Activated T-cell treated with anti-CD3 and anti-CD28 coated beads, Interleukin-2, amount 50 U/mL, for 4 hours (primary cell): Measurements from ENCODE around the gene TMEM50A. TPM values are rescaled to one million over a fixed set of nuclear protein-coding genes. Genes with fewer than 3 reads are reported as not detected.
"Not testable (repeated sequence)": the region's sequence is repeated elsewhere in the genome, so short reads cannot be mapped to it uniquely, and the experiment has no call there.

ENCODE experiments used
- ATAC-seq, 2 donors: fragments of 200-7000 bp; cut with Tn5 transposase; one replicate each; pipeline ENCODE4 v1.10.0; 2021
- DNase-seq: peaks from one replicate; pipeline ENCODE4 v3.0.0-alpha.2; 2020
- H3K27me3 Mint-ChIP-seq: one replicate; pipeline ENCODE4 v1.8.0; 2021; ENCODE audit warnings: low read depth, mixed read lengths
- H3K36me3 Mint-ChIP-seq: one replicate; pipeline ENCODE4 v1.8.0; 2022; ENCODE audit warnings: mixed read lengths; ENCODE audit not compliant: insufficient read depth
- H3K4me1 Mint-ChIP-seq: one replicate; pipeline ENCODE4 v1.8.0; 2021; ENCODE audit warnings: low read depth, mixed read lengths
- H3K4me3 Mint-ChIP-seq: one replicate; pipeline ENCODE4 v1.8.0; 2021; ENCODE audit warnings: mild to moderate bottlenecking, moderate library complexity, mixed read lengths
- H3K9me3 Mint-ChIP-seq: one replicate; pipeline ENCODE4 v1.8.0; 2021; ENCODE audit warnings: mixed read lengths
- total RNA-seq, 3 donors: library from RNA; stranded (reverse); gene quantifications; one replicate each; pipeline ENCODE4 v1.2.1, GENCODE V29; 2021

Gene TMEM50A
- total RNA-seq, 3 donors from 2014 or later: 82.5 to 92.9 (median 90.5) TPM

GRCh38 chr1:25388691-25389090 is 50.6 kb downstream of the TMEM50A start:
- H3K4me3 Mint-ChIP-seq, ATAC-seq, H3K36me3 Mint-ChIP-seq, H3K4me1 Mint-ChIP-seq, DNase-seq, H3K27me3 Mint-ChIP-seq, H3K9me3 Mint-ChIP-seq: not testable (repeated sequence)

GRCh38 chr1:25389721-25390120 is 51.6 kb downstream of the TMEM50A start:
- H3K9me3 Mint-ChIP-seq, DNase-seq, H3K27me3 Mint-ChIP-seq, H3K36me3 Mint-ChIP-seq, H3K4me3 Mint-ChIP-seq, ATAC-seq, H3K4me1 Mint-ChIP-seq: not testable (repeated sequence)

- Mint-ChIP-seq H3K36me3 (no peaks in the 10 kb centered on the region), H3K4me1 (no peaks in the 10 kb centered on the region), H3K27me3 (peaks cover 6% of the 10 kb centered on the region), H3K4me3 (no peak overlapping the region), H3K9me3 (no peaks in the 10 kb centered on the region)
- DNase-seq (no peak), ATAC-seq (no peak)
Measured at GRCh38 chr1:25392841-25393240, 54.7 kb downstream of the TMEM50A start.

GRCh38 chr1:25397549-25397948 is 59.4 kb downstream of the TMEM50A start:
- not testable (repeated sequence) for H3K4me3 Mint-ChIP-seq, DNase-seq, H3K27me3 Mint-ChIP-seq, ATAC-seq, H3K4me1 Mint-ChIP-seq, H3K36me3 Mint-ChIP-seq, H3K9me3 Mint-ChIP-seq

GRCh38 chr1:25398079-25398478 is 59.9 kb downstream of the TMEM50A start:
- not testable (repeated sequence) for H3K9me3 Mint-ChIP-seq, H3K36me3 Mint-ChIP-seq, H3K4me1 Mint-ChIP-seq, H3K4me3 Mint-ChIP-seq, ATAC-seq, DNase-seq, H3K27me3 Mint-ChIP-seq

- H3K4me1 Mint-ChIP-seq, DNase-seq, H3K4me3 Mint-ChIP-seq, H3K9me3 Mint-ChIP-seq, H3K36me3 Mint-ChIP-seq, H3K27me3 Mint-ChIP-seq: not testable (repeated sequence)
- peak; percentile 61 to 72 for ATAC-seq
Measured at GRCh38 chr1:25402947-25403803, 65.0 kb downstream of the TMEM50A start.

GRCh38 chr1:25405731-25406305 is 67.7 kb downstream of the TMEM50A start:
- not testable (repeated sequence) for DNase-seq, H3K36me3 Mint-ChIP-seq, ATAC-seq, H3K27me3 Mint-ChIP-seq, H3K4me1 Mint-ChIP-seq, H3K4me3 Mint-ChIP-seq, H3K9me3 Mint-ChIP-seq

- H3K4me1 Mint-ChIP-seq, H3K36me3 Mint-ChIP-seq, H3K27me3 Mint-ChIP-seq, H3K9me3 Mint-ChIP-seq, DNase-seq, H3K4me3 Mint-ChIP-seq, ATAC-seq: not testable (repeated sequence)
Measured at GRCh38 chr1:25409641-25410427, 71.7 kb downstream of the TMEM50A start.

Other genes with a start within 250 kb of the TMEM50A start
- gene SYF2, start 105.8 kb upstream of the TMEM50A start, total RNA-seq: 10 to 100 TPM; 46.7 to 54.9 (median 52.2) TPM
- 10 to 100 TPM; 47.0 to 61.7 (median 53.4) TPM for gene RSRP1, start 90.9 kb upstream of the TMEM50A start, total RNA-seq
- not detected for gene RHD, start 65.8 kb upstream of the TMEM50A start, total RNA-seq
- gene RHCE, start 82.5 kb downstream of the TMEM50A start, total RNA-seq: under 1 TPM in 2 of 3 donors, not detected in 1; 0.15 to 0.26 TPM
- gene MACO1, start 92.6 kb downstream of the TMEM50A start, total RNA-seq: 10 to 100 TPM; 14.4 to 17.9 (median 16.4) TPM
- 10 to 100 TPM in 1 of 3 donors, 1 to 10 TPM in 2; 7.6 to 11.4 (median 9.2) TPM for gene LDLRAP1, start 205.3 kb downstream of the TMEM50A start, total RNA-seq